GM12874 (cell line): ENCODE results near the gene FAM163B.

ENCODE experiments used
- CTCF ChIP-seq: IDR thresholded peaks from 2 replicates; pipeline ENCODE4 v1.5.1; 2011; ENCODE audit warnings: low read depth, mild to moderate bottlenecking, control low read depth, low read length, moderate library complexity; ENCODE audit not compliant: insufficient read depth

Gene FAM163B

DNA sequence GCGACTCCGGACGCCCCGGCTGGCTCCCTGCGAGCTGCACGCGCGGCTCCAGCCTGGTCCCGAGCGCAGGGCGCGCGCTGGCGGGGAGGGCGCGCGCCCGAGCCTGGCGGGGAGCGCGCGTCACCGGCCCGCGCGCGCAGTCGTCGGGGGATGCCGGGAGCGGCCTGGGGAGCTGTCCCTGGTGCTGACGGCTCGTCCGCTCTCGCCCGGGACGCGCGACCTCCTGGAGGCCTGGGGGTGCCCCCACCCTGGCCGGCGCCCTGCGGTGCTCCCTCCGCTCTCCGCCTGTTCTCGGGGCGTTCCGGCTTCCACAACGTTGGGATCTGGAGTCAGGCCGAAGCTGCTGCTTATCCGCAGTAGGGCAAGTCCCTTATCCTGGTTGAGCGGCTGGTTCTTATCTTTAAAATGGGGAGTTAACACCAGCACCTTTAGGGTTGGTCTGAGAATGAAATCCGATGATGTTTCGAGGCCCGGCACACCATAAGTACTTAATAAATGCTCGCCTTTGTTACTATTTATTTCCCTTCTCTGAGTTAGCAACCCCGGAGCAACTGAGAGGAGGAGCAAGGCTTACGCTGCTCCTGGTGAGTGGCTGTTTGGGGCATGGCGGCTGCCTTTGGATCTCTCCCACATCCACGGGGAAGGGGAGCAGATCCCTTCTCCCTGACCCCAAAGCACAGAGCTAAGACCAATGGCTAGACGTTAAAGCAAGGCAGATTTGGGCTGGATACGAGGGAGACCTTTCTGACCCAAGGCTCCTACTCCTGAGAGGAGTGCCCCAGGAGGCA is at the start of gene FAM163B:
TSS of gene FAM163B (minus strand) at position 79 of the 788 bp plus-strand sequence. CDS start 29,166 bp downstream, outside the sequence.
- TF ChIP-seq CTCF: no peak

GRCh38 chr9:133657120-133657661 is 48.0 kb upstream of the FAM163B start:
- TF ChIP-seq CTCF: no peak

GRCh38 chr9:133656211-133657119 is 47.3 kb upstream of the FAM163B start:
- TF ChIP-seq CTCF: no peak

- TF ChIP-seq CTCF: no peak
Observed at GRCh38 chr9:133655701-133656100, 46.5 kb upstream of the FAM163B start.

- no peak for TF ChIP-seq CTCF
Observed at GRCh38 chr9:133654736-133655657, 45.8 kb upstream of the FAM163B start.

DNA sequence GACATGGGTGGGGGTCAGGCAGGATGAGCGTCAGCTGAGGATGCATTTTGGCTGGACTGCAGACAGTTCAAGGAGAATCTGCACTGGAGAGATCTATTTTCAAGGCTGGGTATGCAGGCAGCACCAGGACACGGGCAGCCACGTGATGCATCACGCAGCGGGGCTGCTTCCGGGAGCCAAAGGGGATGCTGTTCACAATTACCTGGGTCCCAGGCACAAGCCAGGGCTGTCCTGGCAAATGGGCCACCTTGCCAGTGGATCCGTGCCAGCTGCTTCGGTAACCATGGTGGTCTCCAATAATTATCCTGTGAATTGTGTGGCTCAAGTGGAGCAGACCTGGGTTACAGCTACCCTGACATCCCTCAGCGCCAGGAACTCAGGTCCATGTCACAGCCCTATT is 44.4 kb upstream of the FAM163B start:
- TF ChIP-seq CTCF: no peak
